Suppressor macrophage (primary cell): ENCODE measurements around the gene MCM3AP.
"Not testable (repeated sequence)": the region's sequence is repeated elsewhere in the genome, so short reads cannot be mapped to it uniquely, and the experiment has no call there.

Experiments
- DNase-seq, 4 experiments: peaks; one replicate each; pipeline ENCODE4 v3.0.0-alpha.2; 2020 to 2022

MCM3AP gene

GRCh38 chr21:46268371-46268770, 17.0 kb downstream of the MCM3AP start:
- DNase-seq = no peak

- no peak for DNase-seq
Measured at GRCh38 chr21:46266946-46267345, 18.5 kb downstream of the MCM3AP start.

- DNase-seq = no peak
Measured at GRCh38 chr21:46265736-46266525, 19.5 kb downstream of the MCM3AP start.

GRCh38 chr21:46264690-46265144, 20.7 kb downstream of the MCM3AP start:
- DNase-seq = no peak

- no peak for DNase-seq
Measured at GRCh38 chr21:46264046-46264689, 21.2 kb downstream of the MCM3AP start.

GRCh38 chr21:46256501-46256994, 28.9 kb downstream of the MCM3AP start:
- no peak for DNase-seq

GRCh38 chr21:46255758-46256337, 29.6 kb downstream of the MCM3AP start:
- no peak for DNase-seq

GRCh38 chr21:46255166-46255565, 30.2 kb downstream of the MCM3AP start:
- no peak for DNase-seq

- DNase-seq = no peak
Measured at GRCh38 chr21:46254208-46254975, 31.0 kb downstream of the MCM3AP start.

- DNase-seq = peak in 3 of 4 experiments; percentile 27 to 38 (median 29)
Measured at GRCh38 chr21:46253610-46254124, 31.7 kb downstream of the MCM3AP start.

- no peak for DNase-seq
Measured at GRCh38 chr21:46252840-46253239, 32.6 kb downstream of the MCM3AP start.

GRCh38 chr21:46250146-46250725, 35.2 kb downstream of the MCM3AP start:
- DNase-seq = peak in 3 of 4 experiments; percentile 19 to 34 (median 29)

GRCh38 chr21:46248827-46249226, 36.6 kb downstream of the MCM3AP start:
- DNase-seq = no peak

GRCh38 chr21:46248422-46248782, 37.0 kb downstream of the MCM3AP start:
- DNase-seq = no peak

- DNase-seq = no peak
Measured at GRCh38 chr21:46247699-46248421, 37.6 kb downstream of the MCM3AP start.

- DNase-seq = no peak
Measured at GRCh38 chr21:46246345-46246744, 39.1 kb downstream of the MCM3AP start.

- no peak for DNase-seq
Measured at GRCh38 chr21:46245213-46245915, 40.0 kb downstream of the MCM3AP start.

GRCh38 chr21:46244602-46245001, 40.8 kb downstream of the MCM3AP start:
- DNase-seq = no peak

- DNase-seq = no peak
Measured at GRCh38 chr21:46243960-46244361, 41.5 kb downstream of the MCM3AP start.

- DNase-seq = no peak
Measured at GRCh38 chr21:46243325-46243724, 42.1 kb downstream of the MCM3AP start.

GRCh38 chr21:46241577-46241976, 43.8 kb downstream of the MCM3AP start:
- DNase-seq = not testable (repeated sequence)
